Fibroblast of lung (primary cell): ENCODE measurements around the gene ATXN2. TPM values are rescaled to one million over a fixed set of nuclear protein-coding genes. Genes with fewer than 3 reads are reported as not detected.

ENCODE experiments used
- DNase-seq, 2 donors: peaks; one replicate each; pipeline versions ENCODE4 v3.0.0 to v3.0.0-alpha.2; 2010; ENCODE audit warnings: low read depth in 2 of 2
- H2AFZ ChIP-seq: 2 replicates; pipeline ENCODE4 v1.5.1; 2012; ENCODE audit warnings: low read length, control low read depth, inconsistent platforms
- H3K27ac ChIP-seq: 2 replicates; pipeline ENCODE4 v1.5.1; 2011; ENCODE audit warnings: low read length, control low read depth; ENCODE audit not compliant: insufficient read depth
- H3K27me3 ChIP-seq: 2 replicates; pipeline ENCODE4 v1.5.1; 2011; ENCODE audit warnings: mild to moderate bottlenecking, low read length; ENCODE audit not compliant: control insufficient read depth, insufficient read depth
- H3K36me3 ChIP-seq: 2 replicates; pipeline ENCODE4 v1.5.1; 2011; ENCODE audit warnings: low read length; ENCODE audit not compliant: control insufficient read depth, insufficient read depth
- H3K4me1 ChIP-seq: 2 replicates; pipeline ENCODE4 v1.5.1; 2011; ENCODE audit warnings: low read length; ENCODE audit not compliant: control insufficient read depth, insufficient read depth; ENCODE audit errors: extremely low read depth
- H3K4me2 ChIP-seq: 2 replicates; pipeline ENCODE4 v1.5.1; 2011; ENCODE audit warnings: low read length, control low read depth; ENCODE audit not compliant: insufficient read depth; ENCODE audit errors: extremely low read depth
- H3K4me3 ChIP-seq, 4 experiments: fragments of 200-600 bp in 1 of 4; sonication (generic) in 1 of 4; replicated peaks in 1 of 4; 2 replicates each; pipeline ENCODE4 v1.5.1; 2011 to 2016; ENCODE audit warnings: low read length in 4 of 4, low read depth in 3 of 4, mild to moderate bottlenecking in 3 of 4, control low read depth in 2 of 4, inconsistent platforms in 1 of 4, mixed read lengths in 1 of 4; ENCODE audit not compliant: insufficient read depth in 1 of 4; ENCODE audit errors: control extremely low read depth in 1 of 4
- H3K79me2 ChIP-seq: 2 replicates; pipeline ENCODE4 v1.5.1; 2012; ENCODE audit warnings: mild to moderate bottlenecking, low read length, inconsistent platforms; ENCODE audit not compliant: control insufficient read depth, insufficient read depth
- H3K9ac ChIP-seq: 2 replicates; pipeline ENCODE4 v1.5.1; 2011; ENCODE audit warnings: mild to moderate bottlenecking, low read length, control low read depth; ENCODE audit not compliant: insufficient read depth
- H3K9me3 ChIP-seq: 2 replicates; pipeline ENCODE4 v1.5.1; 2012; ENCODE audit warnings: low read depth, low read length; ENCODE audit not compliant: control insufficient read depth, insufficient read depth
- H4K20me1 ChIP-seq: 2 replicates; pipeline ENCODE4 v1.5.1; 2011; ENCODE audit warnings: low read length; ENCODE audit not compliant: control insufficient read depth, insufficient read depth; ENCODE audit errors: extremely low read depth
- EZH2 ChIP-seq: IDR thresholded peaks from 2 replicates; pipeline ENCODE4 v1.5.1; 2012; ENCODE audit warnings: low read length, control low read depth, mild to moderate bottlenecking; ENCODE audit errors: missing control alignments
- polyA plus RNA-seq, 2 donors: library from polyadenylated mRNA; depleted of rRNA in 1 of 2; stranded (reverse) in 1 of 2; unstranded in 1 of 2; fragments of >200 nt; gene quantifications; 2 replicates each; pipeline ENCODE4 v1.2.1, GENCODE V29; 2011 to 2012; ENCODE audit warnings: missing spikeins in 1 of 2
- total RNA-seq: library from RNA; depleted of rRNA; stranded (reverse); fragments of >200 nt; gene quantifications from 2 replicates; pipeline ENCODE4 v1.2.1, GENCODE V29; 2014
- TF ChIP-seq, protein P1 (sequence below), 2 donors: IDR thresholded peaks in 1 of 2; conservative IDR thresholded peaks in 1 of 2; 1 replicate in 1 of 2; 2 replicates in 1 of 2; pipeline ENCODE4 v1.5.1; 2011 to 2012; ENCODE audit warnings: low read length in 2 of 2, control low read depth in 1 of 2, inconsistent platforms in 1 of 2, low read depth in 1 of 2, mild to moderate bottlenecking in 1 of 2

Gene ATXN2
- total and polyA plus RNA-seq, 2 donors (not counting 1 experiment from before 2014, with no cell fraction given) = 25.9 to 31.2 TPM

DNA sequence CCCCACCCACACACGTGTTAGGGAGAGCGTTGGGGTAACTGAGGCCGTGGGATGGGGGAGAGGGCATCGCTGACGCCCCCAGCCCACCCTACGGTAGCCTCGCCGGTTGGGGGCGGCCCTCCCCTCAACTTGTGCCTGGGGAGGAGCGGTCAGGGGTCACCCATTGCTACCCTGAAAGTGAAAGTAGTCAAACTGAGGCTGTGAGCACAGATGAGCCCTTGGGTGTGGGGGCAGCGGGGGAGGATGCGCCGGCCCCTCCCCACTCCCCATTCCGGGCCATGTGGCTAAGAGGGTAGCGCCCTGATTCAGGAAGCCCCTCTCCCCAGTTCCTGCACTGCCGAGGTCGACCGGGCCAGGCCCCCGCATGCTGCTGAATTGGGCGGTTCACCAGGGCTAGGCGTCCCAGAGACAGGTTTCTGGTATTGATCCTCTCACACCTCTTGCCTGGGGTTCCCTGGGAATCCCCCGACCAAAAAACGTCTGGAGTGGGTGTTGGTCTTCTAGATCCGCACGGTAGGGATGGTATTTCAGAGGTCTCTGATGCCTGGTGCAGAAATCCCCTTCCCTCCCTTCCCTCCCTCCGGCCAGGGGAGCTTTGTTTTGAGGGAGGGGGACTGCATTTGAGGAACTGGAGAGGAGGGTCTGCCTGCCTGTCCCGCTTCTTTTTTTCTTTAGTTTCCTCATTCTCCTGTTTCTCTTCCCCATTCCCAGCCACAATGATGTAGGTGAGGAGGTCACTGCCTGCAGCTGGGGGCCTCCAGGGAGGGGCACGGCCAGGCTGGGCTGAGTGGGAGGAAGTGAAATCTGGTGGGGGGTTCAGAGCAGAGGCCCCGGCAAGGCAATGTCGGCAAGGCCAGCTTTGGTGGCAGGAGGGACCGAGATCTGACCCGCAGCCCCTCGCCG is 192.4 kb downstream of the ATXN2 start:
- TF ChIP-seq, protein P1, sequence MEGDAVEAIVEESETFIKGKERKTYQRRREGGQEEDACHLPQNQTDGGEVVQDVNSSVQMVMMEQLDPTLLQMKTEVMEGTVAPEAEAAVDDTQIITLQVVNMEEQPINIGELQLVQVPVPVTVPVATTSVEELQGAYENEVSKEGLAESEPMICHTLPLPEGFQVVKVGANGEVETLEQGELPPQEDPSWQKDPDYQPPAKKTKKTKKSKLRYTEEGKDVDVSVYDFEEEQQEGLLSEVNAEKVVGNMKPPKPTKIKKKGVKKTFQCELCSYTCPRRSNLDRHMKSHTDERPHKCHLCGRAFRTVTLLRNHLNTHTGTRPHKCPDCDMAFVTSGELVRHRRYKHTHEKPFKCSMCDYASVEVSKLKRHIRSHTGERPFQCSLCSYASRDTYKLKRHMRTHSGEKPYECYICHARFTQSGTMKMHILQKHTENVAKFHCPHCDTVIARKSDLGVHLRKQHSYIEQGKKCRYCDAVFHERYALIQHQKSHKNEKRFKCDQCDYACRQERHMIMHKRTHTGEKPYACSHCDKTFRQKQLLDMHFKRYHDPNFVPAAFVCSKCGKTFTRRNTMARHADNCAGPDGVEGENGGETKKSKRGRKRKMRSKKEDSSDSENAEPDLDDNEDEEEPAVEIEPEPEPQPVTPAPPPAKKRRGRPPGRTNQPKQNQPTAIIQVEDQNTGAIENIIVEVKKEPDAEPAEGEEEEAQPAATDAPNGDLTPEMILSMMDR (conservative IDR thresholded peaks at IDR 0.05 in 1 of 2, IDR thresholded peaks at IDR 0.05 in 1 of 2; ENCODE audit: low read depth in 1 of 2, low read length in 2 of 2) = no peak
- no peak for TF ChIP-seq EZH2
- Histone ChIP-seq H3K4me3 (peak overlapping the region; percentile 56 to 95 (median 85)), H3K9me3 (no peaks in the 10 kb centered on the region), H4K20me1 (no peaks in the 10 kb centered on the region), H3K27me3 (no peaks in the 10 kb centered on the region), H3K36me3 (no peaks in the 10 kb centered on the region), H3K4me1 (peaks cover 32% of the 10 kb centered on the region), H3K4me2 (peak overlapping the region; percentile 49), H3K79me2 (peaks cover 57% of the 10 kb centered on the region), H3K9ac (peak overlapping the region; percentile 85), H3K27ac (peak overlapping the region; percentile 85), H2AFZ (no peak overlapping the region)
- DNase-seq = no peak

DNA sequence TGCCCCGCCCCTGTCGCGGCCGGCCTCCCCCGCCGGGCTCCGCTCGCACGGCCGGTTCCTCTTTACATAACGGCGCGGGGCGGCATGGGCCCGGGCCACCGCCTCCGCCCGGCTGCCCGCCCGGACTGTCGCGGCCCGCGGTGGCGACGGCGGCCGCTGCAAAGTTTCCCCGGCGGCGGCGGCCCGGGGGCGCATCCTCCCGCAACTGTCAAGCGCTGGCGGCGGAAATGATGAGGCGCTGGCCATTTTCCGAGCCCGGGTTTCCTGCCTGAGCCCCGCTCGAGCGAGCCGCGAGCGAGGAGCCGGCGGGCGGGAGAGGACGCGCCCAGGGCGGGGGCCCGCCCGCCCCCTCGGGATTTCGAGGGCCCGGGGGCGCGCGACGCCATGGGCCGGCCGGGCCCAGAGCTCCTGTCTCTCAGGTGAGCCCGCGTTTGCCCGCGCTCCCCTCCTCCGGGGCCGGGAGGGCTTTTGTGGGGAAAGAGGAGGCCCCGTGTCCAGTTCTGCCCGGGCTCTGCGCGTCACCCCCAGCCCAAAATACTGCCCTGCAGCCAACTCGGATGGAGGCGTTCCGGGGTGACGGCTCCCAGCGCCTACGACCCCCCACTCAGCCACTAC is 193.1 kb downstream of the ATXN2 start, which contains the start of gene SH2B3:
TSS of gene SH2B3 (plus strand) at position 65 of the 615 bp plus-strand sequence. CDS start 12,223 bp downstream, outside the sequence.
- peak within 1 kb of the TSS; percentile 56 to 95 (median 85) for H3K4me3 ChIP-seq
- peak; percentile 52 to 59 for DNase-seq
- H4K20me1 ChIP-seq = no peaks in the 10 kb centered on the region
- H3K4me1 ChIP-seq = peaks cover 30% of the 10 kb centered on the region
- H3K79me2 ChIP-seq = peaks cover 49% of the 10 kb centered on the region
- H3K9me3 ChIP-seq = no peaks in the 10 kb centered on the region
- no peak within 1 kb of the TSS for H2AFZ ChIP-seq
- TF ChIP-seq EZH2 = no peak
- TF ChIP-seq, protein P1 (conservative IDR thresholded peaks at IDR 0.05 in 1 of 2, IDR thresholded peaks at IDR 0.05 in 1 of 2; ENCODE audit: low read depth in 1 of 2, low read length in 2 of 2) = no peak
- peak within 1 kb of the TSS; percentile 85 for H3K27ac ChIP-seq
- no peaks in the 10 kb centered on the region for H3K36me3 ChIP-seq
- no peaks in the 10 kb centered on the region for H3K27me3 ChIP-seq
- H3K9ac ChIP-seq = peak within 1 kb of the TSS; percentile 85
- H3K4me2 ChIP-seq = peak within 1 kb of the TSS; percentile 61
